Heart left ventricle (tissue), 16 donors: ENCODE measurements around the gene TMEM203. TPM values are rescaled to one million over a fixed set of nuclear protein-coding genes. Genes with fewer than 3 reads are reported as not detected.

Experiments
- ATAC-seq, 4 donors: fragments of 200-7000 bp; cut with Tn5 transposase; one replicate each; pipeline ENCODE4 v1.9.1; 2020 to 2022; ENCODE audit warnings: moderate library complexity in 4 of 4, mild to moderate bottlenecking in 3 of 4, moderate number of reproducible peaks in 1 of 4
- DNase-seq, 5 donors: peaks; one replicate each; pipeline ENCODE4 v3.0.0-alpha.2; 2020
- H3K27ac ChIP-seq, 12 donors: fragments of 200-600 bp; sonication (generic) in 4 of 12; one replicate each; pipeline versions ENCODE4 v1.5.0 to v1.8.0; 2016 to 2022; ENCODE audit warnings: mild to moderate bottlenecking in 2 of 12
- H3K27me3 ChIP-seq, 9 donors: fragments of 200-600 bp; sonication (generic) in 2 of 9; one replicate each; pipeline versions ENCODE4 v1.5.1 to v1.8.0; 2016 to 2022; ENCODE audit warnings: mild to moderate bottlenecking in 3 of 9
- H3K36me3 ChIP-seq, 9 donors: fragments of 200-600 bp; sonication (generic) in 2 of 9; one replicate each; pipeline versions ENCODE4 v1.5.0 to v1.8.0; 2018 to 2022; ENCODE audit warnings: mild to moderate bottlenecking in 2 of 9
- H3K4me1 ChIP-seq, 12 donors: fragments of 200-600 bp; sonication (generic) in 4 of 12; one replicate each; pipeline versions ENCODE4 v1.5.0 to v1.8.0; 2016 to 2022; ENCODE audit warnings: mild to moderate bottlenecking in 3 of 12
- H3K4me3 ChIP-seq, 12 donors: fragments of 200-600 bp; sonication (generic) in 4 of 12; one replicate each; pipeline versions ENCODE4 v1.5.0 to v1.8.0; 2017 to 2022; ENCODE audit warnings: mild to moderate bottlenecking in 9 of 12, moderate library complexity in 4 of 12
- H3K9me3 ChIP-seq, 12 donors: fragments of 200-600 bp; sonication (generic) in 4 of 12; one replicate each; pipeline versions ENCODE4 v1.5.0 to v1.8.0; 2016 to 2022; ENCODE audit warnings: mild to moderate bottlenecking in 1 of 12
- CTCF ChIP-seq, 12 donors: fragments of 200-600 bp; sonication (generic) in 4 of 12; IDR thresholded peaks; one replicate each; pipeline versions ENCODE4 v1.5.0 to v1.8.0; 2018 to 2022; ENCODE audit warnings: antibody characterized with exemption in 12 of 12, mild to moderate bottlenecking in 5 of 12
- POLR2A ChIP-seq, 2 donors: fragments of 450-650 bp; IDR thresholded peaks; one replicate each; pipeline ENCODE4 v1.6.1; 2017; ENCODE audit warnings: antibody characterized with exemption in 2 of 2, mild to moderate bottlenecking in 2 of 2, moderate library complexity in 2 of 2
- WGBS, 4 donors: extraction: QIAGEN DNeasy Blood & Tissue Kit in 2 of 4; methylation state at CpG; one replicate each; pipeline versions ENCODE4 v1.1.5 to v1.1.7; 2013 to 2018; 5-methylcytosine and 5-hydroxymethylcytosine counted together
- intact Hi-C, 10 donors: fragments of 100-400 bp; cut with DNase I; formaldehyde crosslinking; loops; one replicate each; pipeline versions ENCODE4 v1.11.1 to v1.14.2; 2022
- polyA plus RNA-seq, 2 donors: library from polyadenylated mRNA; stranded (reverse); fragments of 200-250 nt; gene quantifications; one replicate each; pipeline ENCODE4 v1.2.3, GENCODE V29; 2013
- total RNA-seq, 9 donors: library from RNA; depleted of rRNA in 2 of 9; stranded (reverse); fragments of >200 nt in 2 of 9; fragmentation: NEBNext Ultra II Directional in 3 of 9; extraction: Animal tissue kit (Norgen Biotek cat#: 25700) in 3 of 9; gene quantifications; one replicate each; pipeline versions ENCODE4 v1.1.0 to v1.2.4, GENCODE V29; 2016 to 2023
- donor health status: ischemic (EF 13 %, LVEDD 7.1; RV severe dilation, severe dysfunction).
- donor health status: healthy with polysubstance abuse.
- donor health status: DM: no; HTN: yes; CAD: no.
- donor health status: DM: no; HTN: no; CAD: no.
- donor health status: ischemic (EF 25% LVEDD 6.9; RV normal size, moderate dysfunction).
- donor health status: ischemic (EF 25% LVEDD 5.7; RV mildly dilated, moderate dysfunction).
- donor health status: healthy.
- donor health status: DM: yes; HTN: yes; CAD: no.
- donor health status: ischemic (EF 35%, LVEDD 5.7; RV mildly dilated, moderate dysfunction).
- donor health status: nonischemic (EF 11% LVEDD 7.7; RV severe dilation, severe dysfunction).
- donor health status: DM: yes; HTN: yes; CAD: no.
- donor health status: PGD.
- donor health status: ischemic (EF 29% LVEDD 5.4; RV normal size, mild dysfunction).
- donor health status: nonischemic (EF 23%, LVEDD 6.1; RV moderate dilation, normal function).

TMEM203 gene
- total and polyA plus RNA-seq, 11 donors: 30.8 to 52.0 (median 42.1) TPM

GRCh38 chr9:137232101-137232500 lies 26.7 kb upstream of the TMEM203 start:
- no peak for ATAC-seq
- no peak overlapping the region for H3K4me3 ChIP-seq
- H3K36me3 ChIP-seq: no peaks in the 10 kb centered on the region
- no peak overlapping the region for H3K27ac ChIP-seq
- peaks cover 0 to 20% (median 14%) of the 10 kb centered on the region in 12 donors for H3K4me1 ChIP-seq
- TF ChIP-seq POLR2A (IDR thresholded peaks at IDR 0.05) (no peak), CTCF (IDR thresholded peaks at IDR 0.05) (no peak)
- WGBS, 4 donors: 52 to 70% (median 62%) methylated on average over 7 to 10 of the region's 10 CpGs
- H3K9me3 ChIP-seq: no peaks in the 10 kb centered on the region
- H3K27me3 ChIP-seq: peaks cover 8 to 56% (median 38%) of the 10 kb centered on the region in 9 donors
- intact Hi-C loops: loop anchor here in 1 of 10 donors (10.0 kb wide), 1 partner anchor 447 kb away; no protein-coding TSS in a partner anchor
- DNase-seq: no peak

DNA sequence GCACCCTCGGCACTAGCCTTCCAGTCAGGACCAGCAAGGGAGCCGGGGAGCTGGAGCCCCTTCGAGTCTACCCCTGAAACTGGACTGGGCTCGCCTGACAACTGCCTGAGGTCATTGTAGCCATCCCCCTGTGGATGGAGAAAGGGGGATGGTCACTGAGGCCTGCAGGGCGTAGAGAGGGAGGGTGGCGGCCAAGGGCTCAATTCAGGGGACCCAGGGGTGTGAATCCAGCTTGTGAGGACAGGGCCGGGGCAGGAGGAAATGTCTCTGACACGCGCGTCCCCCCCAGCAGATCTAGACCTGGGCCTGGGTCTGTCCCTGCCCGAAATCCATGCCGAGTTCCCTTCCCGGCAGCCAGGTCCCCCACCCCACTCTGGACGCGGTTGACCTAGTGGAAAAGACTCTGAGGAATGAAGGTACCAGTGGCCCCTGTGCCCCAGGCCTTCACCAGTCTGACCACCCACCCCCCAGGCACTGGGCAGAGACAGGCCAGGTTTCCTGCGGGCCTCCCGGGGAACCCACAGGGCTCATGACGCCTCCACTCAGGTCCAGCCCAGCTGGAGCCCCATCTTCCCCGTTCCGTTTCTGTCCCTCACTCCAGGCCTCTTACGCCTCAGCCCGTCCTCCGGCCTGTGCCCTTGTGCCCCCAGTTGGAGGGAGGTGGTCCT lies 26.1 kb upstream of the TMEM203 start:
- intact Hi-C loops: loop anchor here in 1 of 10 donors (10.0 kb wide), 1 partner anchor 447 kb away; no protein-coding TSS in a partner anchor
- no peak for ATAC-seq
- Histone ChIP-seq H3K4me3 (no peak overlapping the region), H3K4me1 (peaks cover 0 to 14% (median 9%) of the 10 kb centered on the region in 12 donors), H3K36me3 (no peaks in the 10 kb centered on the region), H3K27ac (no peak overlapping the region), H3K9me3 (no peaks in the 10 kb centered on the region), H3K27me3 (peaks cover 8 to 56% (median 38%) of the 10 kb centered on the region in 9 donors)
- TF ChIP-seq POLR2A (IDR thresholded peaks at IDR 0.05) (no peak), CTCF (IDR thresholded peaks at IDR 0.05) (no peak)
- WGBS, 4 donors: 72 to 89% (median 82%) methylated on average over 13 to 23 of the region's 23 CpGs
- no peak for DNase-seq

DNA sequence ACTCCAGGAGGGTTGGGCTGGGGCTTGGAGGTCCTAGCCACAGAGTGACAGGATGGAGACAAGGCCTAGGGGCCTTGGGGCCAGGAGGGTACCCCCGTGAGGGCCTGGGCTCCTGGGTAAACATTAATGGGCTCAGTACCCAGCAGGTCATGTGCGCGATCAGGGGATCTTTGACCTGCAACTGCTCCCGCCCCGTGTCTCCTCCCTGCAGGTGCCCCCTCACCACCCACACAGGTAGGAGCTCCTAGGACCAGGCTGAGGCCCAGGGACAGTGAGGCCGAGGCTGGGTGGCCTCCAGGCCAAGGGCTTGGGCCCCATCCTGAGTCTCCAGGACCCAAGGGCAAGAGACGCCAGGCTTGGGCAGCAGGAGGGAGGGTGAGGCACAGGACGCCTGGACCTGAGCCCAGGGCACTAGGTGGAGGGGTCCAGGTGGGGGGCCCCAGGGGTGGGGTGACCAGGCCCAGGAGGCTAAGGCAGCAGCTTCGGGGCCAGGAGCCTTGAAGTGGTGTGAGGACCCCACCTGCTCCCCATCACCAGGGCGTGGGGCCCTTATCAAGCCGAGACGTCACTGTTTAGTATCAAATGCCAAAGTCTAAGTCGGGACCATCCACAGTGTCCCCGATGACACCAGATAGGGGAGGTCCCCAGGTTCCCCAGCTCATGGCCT lies 25.4 kb upstream of the TMEM203 start, which contains the start of gene SLC34A3:
Gene SLC34A3, plus strand, starts transcription at position 197 of the 667 bp plus-strand sequence. CDS start 802 bp downstream, outside the sequence.
- Histone ChIP-seq H3K27ac (no peak within 1 kb of the TSS), H3K4me3 (no peak within 1 kb of the TSS), H3K36me3 (no peaks in the 10 kb centered on the region), H3K27me3 (peaks cover 8 to 56% (median 38%) of the 10 kb centered on the region in 9 donors), H3K4me1 (peaks cover 0 to 7% (median 2%) of the 10 kb centered on the region in 12 donors), H3K9me3 (no peaks in the 10 kb centered on the region)
- no peak for TF ChIP-seq CTCF (IDR thresholded peaks at IDR 0.05)
- no peak for TF ChIP-seq POLR2A (IDR thresholded peaks at IDR 0.05)
- intact Hi-C loops: loop anchor here in 1 of 10 donors (10.0 kb wide), 1 partner anchor 446 kb away; no protein-coding TSS in a partner anchor
- ATAC-seq (no peak), DNase-seq (no peak)
- WGBS, 4 donors: 52 to 62% (median 61%) methylated on average over 9 to 14 of the region's 14 CpGs
